ENCODE data around the gene ZFP36.
"Not testable (repeated sequence)": the region's sequence is repeated elsewhere in the genome, so short reads cannot be mapped to it uniquely, and the experiment has no call there.

The ZFP36 gene

GRCh38 chr19:39406656-39407409, at the start of gene ZFP36:
ZFP36 (plus strand) TSS chr19:39406847; CDS start chr19:39406905, 58 bp downstream.
- peak; percentile 48 for DNase-seq

- no peak for DNase-seq
Measured at GRCh38 chr19:39359026-39359425, 47.6 kb upstream of the ZFP36 start.

- no peak for DNase-seq
Measured at GRCh38 chr19:39360599-39360998, 46.0 kb upstream of the ZFP36 start.

- no peak for DNase-seq
Measured at GRCh38 chr19:39362682-39363657, 43.7 kb upstream of the ZFP36 start.

- DNase-seq, result peak; percentile 27
Measured at GRCh38 chr19:39363901-39364457, 42.7 kb upstream of the ZFP36 start.

GRCh38 chr19:39365531-39365930, 41.1 kb upstream of the ZFP36 start:
- DNase-seq, result no peak

- DNase-seq, result no peak
Measured at GRCh38 chr19:39369200-39369599, 37.4 kb upstream of the ZFP36 start.

- no peak for DNase-seq
Measured at GRCh38 chr19:39370735-39371134, 35.9 kb upstream of the ZFP36 start.

- no peak for DNase-seq
Measured at GRCh38 chr19:39372047-39372802, 34.4 kb upstream of the ZFP36 start.

- DNase-seq, result no peak
Measured at GRCh38 chr19:39372941-39373340, 33.7 kb upstream of the ZFP36 start.

- DNase-seq, result no peak
Measured at GRCh38 chr19:39375929-39376328, 30.7 kb upstream of the ZFP36 start.

- no peak for DNase-seq
Measured at GRCh38 chr19:39377373-39378362, 29.0 kb upstream of the ZFP36 start.

- DNase-seq, result not testable (repeated sequence)
Measured at GRCh38 chr19:39379366-39379765, 27.3 kb upstream of the ZFP36 start.

GRCh38 chr19:39379865-39380396, 26.7 kb upstream of the ZFP36 start:
- DNase-seq, result no peak

- DNase-seq, result no peak
Measured at GRCh38 chr19:39380521-39381502, 25.8 kb upstream of the ZFP36 start.

GRCh38 chr19:39381910-39382611, 24.6 kb upstream of the ZFP36 start:
- no peak for DNase-seq

- no peak for DNase-seq
Measured at GRCh38 chr19:39382991-39383828, 23.4 kb upstream of the ZFP36 start.

Measured in NCI-H1694 treated with DMSO at 0.1 percent for 48 hours (cell line).